ENCODE measurements around the gene GNB1L. TPM values are rescaled to one million over a fixed set of nuclear protein-coding genes. Genes with fewer than 3 reads are reported as not detected.

Gene GNB1L
- total RNA-seq, 3 donors from 2014 or later, result 25.9 to 26.3 (median 26.0) TPM

GRCh38 chr22:19767427-19768341 lies 87.0 kb downstream of the GNB1L start:
- Mint-ChIP-seq H3K27me3 (ENCODE audit: low read depth) (peaks cover 79% of the 10 kb centered on the region), H3K36me3 (ENCODE audit: insufficient read depth) (no peaks in the 10 kb centered on the region), H3K4me1 (ENCODE audit: low read depth) (peaks cover 9% of the 10 kb centered on the region), H3K4me3 (peak overlapping the region; percentile 44), H3K9me3 (no peaks in the 10 kb centered on the region)
- ATAC-seq (peak; percentile 23 to 24), DNase-seq (no peak)

GRCh38 chr22:19766511-19767426 lies 87.9 kb downstream of the GNB1L start:
- DNase-seq (peak; percentile 36), ATAC-seq (peak; percentile 63 to 71)
- Mint-ChIP-seq H3K36me3 (ENCODE audit: insufficient read depth) (no peaks in the 10 kb centered on the region), H3K27me3 (ENCODE audit: low read depth) (peaks cover 77% of the 10 kb centered on the region), H3K4me3 (peak overlapping the region; percentile 26), H3K4me1 (ENCODE audit: low read depth) (peaks cover 9% of the 10 kb centered on the region), H3K9me3 (no peaks in the 10 kb centered on the region)

GRCh38 chr22:19766240-19766510 lies 88.5 kb downstream of the GNB1L start:
- peak; percentile 14 to 20 for ATAC-seq
- no peaks in the 10 kb centered on the region for H3K9me3 Mint-ChIP-seq
- no peak for DNase-seq
- no peaks in the 10 kb centered on the region for H3K36me3 Mint-ChIP-seq (ENCODE audit: insufficient read depth)
- peaks cover 75% of the 10 kb centered on the region for H3K27me3 Mint-ChIP-seq (ENCODE audit: low read depth)
- no peak overlapping the region for H3K4me3 Mint-ChIP-seq
- H3K4me1 Mint-ChIP-seq (ENCODE audit: low read depth), result peaks cover 12% of the 10 kb centered on the region

GRCh38 chr22:19765477-19766239 lies 89.0 kb downstream of the GNB1L start:
- peak overlapping the region; percentile 62 for H3K4me3 Mint-ChIP-seq
- DNase-seq, result no peak

GRCh38 chr22:19764636-19765476 lies 89.8 kb downstream of the GNB1L start:
- no peak overlapping the region for H3K4me3 Mint-ChIP-seq
- no peaks in the 10 kb centered on the region for H3K36me3 Mint-ChIP-seq (ENCODE audit: insufficient read depth)
- no peaks in the 10 kb centered on the region for H3K9me3 Mint-ChIP-seq
- H3K4me1 Mint-ChIP-seq (ENCODE audit: low read depth), result peaks cover 17% of the 10 kb centered on the region
- DNase-seq, result no peak
- H3K27me3 Mint-ChIP-seq (ENCODE audit: low read depth), result peaks cover 68% of the 10 kb centered on the region
- no peak for ATAC-seq

More at GRCh38 chr22:19765477-19766239, 89.0 kb downstream of the GNB1L start:
- H3K4me1 Mint-ChIP-seq (ENCODE audit: low read depth), result peaks cover 12% of the 10 kb centered on the region
- peaks cover 71% of the 10 kb centered on the region for H3K27me3 Mint-ChIP-seq (ENCODE audit: low read depth)
- H3K36me3 Mint-ChIP-seq (ENCODE audit: insufficient read depth), result no peaks in the 10 kb centered on the region
- peak; percentile 22 to 38 for ATAC-seq
- H3K9me3 Mint-ChIP-seq, result no peaks in the 10 kb centered on the region

- Mint-ChIP-seq H3K4me1 (ENCODE audit: low read depth) (peaks cover 22% of the 10 kb centered on the region), H3K36me3 (ENCODE audit: insufficient read depth) (no peaks in the 10 kb centered on the region), H3K9me3 (no peaks in the 10 kb centered on the region), H3K27me3 (ENCODE audit: low read depth) (peaks cover 68% of the 10 kb centered on the region), H3K4me3 (no peak overlapping the region)
- ATAC-seq, result no peak
- DNase-seq, result no peak
These were observed 90.4 kb downstream of the GNB1L start for GRCh38 chr22:19764299-19764593.

- ATAC-seq (no peak), DNase-seq (no peak)
- H3K4me3 Mint-ChIP-seq, result no peak overlapping the region
- peaks cover 67% of the 10 kb centered on the region for H3K27me3 Mint-ChIP-seq (ENCODE audit: low read depth)
- no peaks in the 10 kb centered on the region for H3K9me3 Mint-ChIP-seq
- H3K4me1 Mint-ChIP-seq (ENCODE audit: low read depth), result peaks cover 22% of the 10 kb centered on the region
- no peaks in the 10 kb centered on the region for H3K36me3 Mint-ChIP-seq (ENCODE audit: insufficient read depth)
These were observed 91.0 kb downstream of the GNB1L start for GRCh38 chr22:19763458-19764298.

GRCh38 chr22:19762568-19763457 lies 91.9 kb downstream of the GNB1L start:
- no peak for DNase-seq
- no peak for ATAC-seq
- H3K36me3 Mint-ChIP-seq (ENCODE audit: insufficient read depth), result no peaks in the 10 kb centered on the region
- H3K9me3 Mint-ChIP-seq, result no peaks in the 10 kb centered on the region
- H3K4me1 Mint-ChIP-seq (ENCODE audit: low read depth), result peaks cover 22% of the 10 kb centered on the region
- H3K27me3 Mint-ChIP-seq (ENCODE audit: low read depth), result peaks cover 61% of the 10 kb centered on the region
- no peak overlapping the region for H3K4me3 Mint-ChIP-seq

GRCh38 chr22:19761725-19762567 lies 92.7 kb downstream of the GNB1L start:
- Mint-ChIP-seq H3K4me1 (ENCODE audit: low read depth) (peaks cover 26% of the 10 kb centered on the region), H3K27me3 (ENCODE audit: low read depth) (peaks cover 58% of the 10 kb centered on the region), H3K36me3 (ENCODE audit: insufficient read depth) (no peaks in the 10 kb centered on the region), H3K9me3 (no peaks in the 10 kb centered on the region), H3K4me3 (peak overlapping the region; percentile 63)
- DNase-seq (no peak), ATAC-seq (no peak)

- no peak for ATAC-seq
- peak overlapping the region; percentile 63 for H3K4me3 Mint-ChIP-seq
- no peaks in the 10 kb centered on the region for H3K9me3 Mint-ChIP-seq
- peaks cover 62% of the 10 kb centered on the region for H3K27me3 Mint-ChIP-seq (ENCODE audit: low read depth)
- H3K36me3 Mint-ChIP-seq (ENCODE audit: insufficient read depth), result no peaks in the 10 kb centered on the region
- H3K4me1 Mint-ChIP-seq (ENCODE audit: low read depth), result peaks cover 30% of the 10 kb centered on the region
- DNase-seq, result no peak
These were observed 93.5 kb downstream of the GNB1L start for GRCh38 chr22:19760951-19761724.

Measured in activated T-cell treated with anti-CD3 and anti-CD28 coated beads, Interleukin-2, amount 50 U/mL, for 4 hours (primary cell).